ENCODE data around the gene LHFPL3. TPM values are rescaled to one million over a fixed set of nuclear protein-coding genes. Genes with fewer than 3 reads are reported as not detected.

Gene LHFPL3
- total RNA-seq, 1 experiment from 2014 or later = not detected

- no peak overlapping the region for H3K14ac ChIP-seq (ENCODE audit: insufficient read depth, low read length)
- H3K4me1 Mint-ChIP-seq = peaks cover 20 to 21% of the 10 kb centered on the region in 2 experiments
- no peak overlapping the region for H2AK5ac ChIP-seq (ENCODE audit: insufficient read length, low read length)
- H4K5ac ChIP-seq (ENCODE audit: insufficient read length, low read depth, low read length) = no peak overlapping the region
- H4K8ac ChIP-seq (replicated peaks; ENCODE audit: insufficient read length, low read depth, low read length) = no peak overlapping the region
- no peak overlapping the region for H2BK20ac ChIP-seq (ENCODE audit: low read depth, low read length, poor library complexity, severe bottlenecking)
- H3K4me3 Mint-ChIP-seq = no peak overlapping the region
- H3K79me1 ChIP-seq (ENCODE audit: insufficient read depth, low read depth, low read length, poor library complexity, severe bottlenecking) = no peaks in the 10 kb centered on the region
- H4K91ac ChIP-seq (ENCODE audit: insufficient read length, low read depth, low read length) = no peak overlapping the region
- no peak overlapping the region for H2BK12ac ChIP-seq (ENCODE audit: insufficient read length, low read depth, low read length)
- no peak overlapping the region for H3K4me2 ChIP-seq (ENCODE audit: insufficient read depth, insufficient read length, low read length)
- H3K9me3 Mint-ChIP-seq = no peaks in the 10 kb centered on the region
- TF ChIP-seq, protein P1, sequence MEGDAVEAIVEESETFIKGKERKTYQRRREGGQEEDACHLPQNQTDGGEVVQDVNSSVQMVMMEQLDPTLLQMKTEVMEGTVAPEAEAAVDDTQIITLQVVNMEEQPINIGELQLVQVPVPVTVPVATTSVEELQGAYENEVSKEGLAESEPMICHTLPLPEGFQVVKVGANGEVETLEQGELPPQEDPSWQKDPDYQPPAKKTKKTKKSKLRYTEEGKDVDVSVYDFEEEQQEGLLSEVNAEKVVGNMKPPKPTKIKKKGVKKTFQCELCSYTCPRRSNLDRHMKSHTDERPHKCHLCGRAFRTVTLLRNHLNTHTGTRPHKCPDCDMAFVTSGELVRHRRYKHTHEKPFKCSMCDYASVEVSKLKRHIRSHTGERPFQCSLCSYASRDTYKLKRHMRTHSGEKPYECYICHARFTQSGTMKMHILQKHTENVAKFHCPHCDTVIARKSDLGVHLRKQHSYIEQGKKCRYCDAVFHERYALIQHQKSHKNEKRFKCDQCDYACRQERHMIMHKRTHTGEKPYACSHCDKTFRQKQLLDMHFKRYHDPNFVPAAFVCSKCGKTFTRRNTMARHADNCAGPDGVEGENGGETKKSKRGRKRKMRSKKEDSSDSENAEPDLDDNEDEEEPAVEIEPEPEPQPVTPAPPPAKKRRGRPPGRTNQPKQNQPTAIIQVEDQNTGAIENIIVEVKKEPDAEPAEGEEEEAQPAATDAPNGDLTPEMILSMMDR (conservative IDR thresholded peaks at IDR 0.05) = no peak
- no peak overlapping the region for H2AFZ ChIP-seq (ENCODE audit: low read length)
- no peaks in the 10 kb centered on the region for H3K79me2 ChIP-seq (ENCODE audit: insufficient read depth, low read length)
- H3K9ac ChIP-seq (ENCODE audit: extremely low read depth, insufficient read length, low read length) = no peak overlapping the region
- H2BK5ac ChIP-seq (ENCODE audit: insufficient read length, low read length) = no peak overlapping the region
- no peaks in the 10 kb centered on the region for H3K9me3 ChIP-seq (ENCODE audit: control insufficient read depth, low read depth, low read length)
- no peak overlapping the region for H3K18ac ChIP-seq (ENCODE audit: insufficient read length, low read depth, low read length)
- no peak overlapping the region for H3K4ac ChIP-seq (ENCODE audit: low read depth, low read length)
- H3K36me3 Mint-ChIP-seq (ENCODE audit: insufficient read depth in 1 of 3, low read depth in 3 of 3) = no peaks in the 10 kb centered on the region
- no peaks in the 10 kb centered on the region for H3K27me3 Mint-ChIP-seq (ENCODE audit: low read depth)
- H3K27ac ChIP-seq (ENCODE audit: insufficient read length, low read depth, low read length) = no peak overlapping the region
- H3K23me2 ChIP-seq (ENCODE audit: insufficient read length, low read depth, low read length, poor library complexity, severe bottlenecking) = no peaks in the 10 kb centered on the region
- no peak overlapping the region for H3K27ac Mint-ChIP-seq
- no peak overlapping the region for H3T11ph ChIP-seq (ENCODE audit: low read length)
- H3K23ac ChIP-seq (ENCODE audit: insufficient read length, low read depth, low read length) = no peak overlapping the region
- H4K20me1 ChIP-seq (ENCODE audit: control insufficient read depth, insufficient read depth, insufficient read length) = no peaks in the 10 kb centered on the region
- no peaks in the 10 kb centered on the region for H3K27me3 ChIP-seq (ENCODE audit: insufficient read depth, low read length)
- H3K56ac ChIP-seq (ENCODE audit: insufficient read length, low read depth, low read length) = no peak overlapping the region
- no CpG with 5 or more reads among the region's 7 CpGs for WGBS (ENCODE audit: extremely low coverage, insufficient read length, low lambda C conversion rate)
- no peak overlapping the region for H2BK120ac ChIP-seq (ENCODE audit: low read depth, low read length, poor library complexity, severe bottlenecking)
- peak; percentile 65 for DNase-seq
- no peaks in the 10 kb centered on the region for H3K4me1 ChIP-seq (ENCODE audit: insufficient read depth, low read length)
- H2BK15ac ChIP-seq (ENCODE audit: low read depth, low read length) = no peak overlapping the region
Observed at GRCh38 chr7:104927055-104927454, 598.7 kb downstream of the LHFPL3 start.
